Activated T-cell treated with anti-CD3 and anti-CD28 coated beads, Interleukin-2, amount 50 U/mL, for 72 hours (primary cell): ENCODE results near the gene OR13J1. TPM values are rescaled to one million over a fixed set of nuclear protein-coding genes. Genes with fewer than 3 reads are reported as not detected.

Source experiments
- ATAC-seq, 2 donors: fragments of 150-1000 bp; cut with Tn5 transposase; replicated peaks in 1 of 2; 2 replicates each; pipeline ENCODE4 v1.10.0; 2021; ENCODE audit warnings: moderate library complexity in 2 of 2, mild to moderate bottlenecking in 1 of 2
- DNase-seq, 2 donors: peaks; one replicate each; pipeline ENCODE4 v3.0.0; 2021 to 2022; ENCODE audit warnings: mixed read lengths in 1 of 2
- H3K27ac Mint-ChIP-seq: one replicate; pipeline ENCODE4 v1.8.0; 2022; ENCODE audit warnings: mild to moderate bottlenecking, moderate library complexity, mixed read lengths
- H3K27me3 Mint-ChIP-seq: one replicate; pipeline ENCODE4 v1.8.0; 2022; ENCODE audit warnings: low read depth, mixed read lengths
- H3K36me3 Mint-ChIP-seq, 2 donors: one replicate each; pipeline ENCODE4 v1.8.0; 2022; ENCODE audit warnings: mixed read lengths in 2 of 2, mild to moderate bottlenecking in 1 of 2; ENCODE audit not compliant: insufficient read depth in 2 of 2
- H3K4me1 Mint-ChIP-seq: one replicate; pipeline ENCODE4 v1.8.0; 2022; ENCODE audit warnings: low read depth, mixed read lengths
- H3K4me3 Mint-ChIP-seq, 2 donors: one replicate each; pipeline ENCODE4 v1.8.0; 2022; ENCODE audit warnings: mild to moderate bottlenecking in 2 of 2, mixed read lengths in 2 of 2, moderate library complexity in 2 of 2
- H3K9me3 Mint-ChIP-seq, 2 donors: one replicate each; pipeline ENCODE4 v1.8.0; 2022; ENCODE audit warnings: mixed read lengths in 2 of 2
- total RNA-seq, 2 donors: library from RNA; stranded (reverse); gene quantifications; one replicate each; pipeline ENCODE4 v1.2.3, GENCODE V29; 2022

The OR13J1 gene
- total RNA-seq, 2 donors from 2014 or later: not detected

DNA sequence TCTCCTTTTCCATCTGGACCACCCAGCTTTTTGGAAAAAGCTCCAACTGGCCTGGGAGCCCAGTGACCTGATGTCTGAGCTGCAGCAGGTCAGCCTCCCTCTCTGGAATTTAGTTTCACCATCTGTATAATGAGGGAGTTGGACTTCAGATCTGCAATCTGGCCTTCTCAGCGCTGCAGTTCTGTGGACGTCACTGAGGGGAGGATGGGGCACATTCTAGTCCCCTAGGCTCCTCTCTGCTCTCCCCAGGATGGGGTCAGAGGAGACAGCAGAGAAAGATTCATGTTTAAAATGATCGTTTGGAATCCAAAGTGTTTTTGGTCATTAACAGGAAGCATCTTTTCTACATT lies 10.2 kb downstream of the OR13J1 start:
- no peaks in the 10 kb centered on the region for H3K36me3 Mint-ChIP-seq
- no peak overlapping the region for H3K4me3 Mint-ChIP-seq
- no peaks in the 10 kb centered on the region for H3K4me1 Mint-ChIP-seq
- peaks cover 23% of the 10 kb centered on the region for H3K27me3 Mint-ChIP-seq
- ATAC-seq (no peak), DNase-seq (no peak)
- H3K9me3 Mint-ChIP-seq: no peaks in the 10 kb centered on the region
- H3K27ac Mint-ChIP-seq: no peak overlapping the region

DNA sequence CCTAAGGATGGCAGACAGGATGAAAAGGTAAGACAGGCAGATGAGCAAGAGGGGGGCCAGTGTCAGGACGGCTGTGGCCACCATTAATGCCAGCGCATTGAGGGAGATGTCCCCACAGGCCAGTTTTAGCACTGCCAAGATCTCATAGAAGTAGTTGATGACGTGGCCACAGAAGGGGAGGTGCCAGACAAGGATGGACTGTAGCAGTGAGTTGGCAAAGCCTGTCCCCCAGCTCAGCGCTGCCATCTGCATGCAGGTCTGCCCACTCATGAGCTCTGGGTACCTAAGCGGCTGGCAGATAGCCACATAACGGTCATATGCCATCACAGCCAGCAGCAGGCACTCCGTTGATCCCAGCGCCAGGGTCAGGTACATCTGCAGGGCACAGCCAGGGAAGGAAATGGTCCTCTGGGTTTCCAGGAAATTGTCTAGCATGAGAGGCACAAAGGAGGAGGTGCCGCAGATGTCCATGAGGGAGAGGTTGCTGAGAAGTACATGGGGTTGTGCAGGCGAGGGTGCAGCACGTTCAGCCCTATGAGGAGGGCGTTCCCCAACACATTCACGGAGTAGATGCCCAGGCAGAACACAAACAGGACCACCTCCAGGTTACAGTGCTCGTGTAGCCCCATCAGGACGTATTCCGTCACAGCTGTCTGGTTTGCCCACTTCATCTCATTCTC lies 10.8 kb downstream of the OR13J1 start:
- ATAC-seq (peak; percentile 51 to 70), DNase-seq (peak in 1 of 2 donors; percentile 22)
- no peak overlapping the region for H3K27ac Mint-ChIP-seq
- no peaks in the 10 kb centered on the region for H3K9me3 Mint-ChIP-seq
- no peak overlapping the region for H3K4me3 Mint-ChIP-seq
- no peaks in the 10 kb centered on the region for H3K4me1 Mint-ChIP-seq
- no peaks in the 10 kb centered on the region for H3K36me3 Mint-ChIP-seq
- H3K27me3 Mint-ChIP-seq: peaks cover 23% of the 10 kb centered on the region

- H3K27me3 Mint-ChIP-seq: peaks cover 23% of the 10 kb centered on the region
- H3K27ac Mint-ChIP-seq: no peak overlapping the region
- H3K36me3 Mint-ChIP-seq: no peaks in the 10 kb centered on the region
- H3K9me3 Mint-ChIP-seq: no peaks in the 10 kb centered on the region
- H3K4me3 Mint-ChIP-seq: no peak overlapping the region
- H3K4me1 Mint-ChIP-seq: no peaks in the 10 kb centered on the region
- ATAC-seq (no peak), DNase-seq (no peak)
These were observed 11.7 kb downstream of the OR13J1 start for GRCh38 chr9:35858458-35858857.

DNA sequence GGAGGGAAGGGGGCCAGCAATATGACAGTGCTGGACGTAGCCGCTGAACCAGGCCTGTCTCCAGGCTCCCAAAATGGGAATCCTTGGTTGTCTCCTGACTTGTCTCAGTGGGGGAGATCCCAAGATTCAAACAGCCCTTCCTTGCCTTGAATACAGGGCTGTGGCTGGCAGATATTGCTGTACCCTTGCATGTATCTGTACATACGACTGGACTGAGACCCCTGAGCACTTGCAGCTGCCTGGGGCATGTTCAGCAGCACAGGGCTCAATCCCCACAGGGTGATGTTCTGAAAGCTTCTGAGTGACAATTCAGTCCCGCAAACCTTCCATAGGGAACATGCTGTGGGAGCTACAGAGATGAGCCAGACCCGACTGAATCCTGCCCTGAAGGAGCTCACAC lies 13.3 kb downstream of the OR13J1 start:
- ATAC-seq (no peak), DNase-seq (no peak)
- Mint-ChIP-seq H3K4me3 (no peak overlapping the region), H3K4me1 (no peaks in the 10 kb centered on the region), H3K27me3 (peaks cover 11% of the 10 kb centered on the region), H3K36me3 (no peaks in the 10 kb centered on the region), H3K27ac (no peak overlapping the region), H3K9me3 (no peaks in the 10 kb centered on the region)

- ATAC-seq (no peak), DNase-seq (no peak)
- peaks cover 4% of the 10 kb centered on the region for H3K27me3 Mint-ChIP-seq
- H3K4me1 Mint-ChIP-seq: no peaks in the 10 kb centered on the region
- no peak overlapping the region for H3K27ac Mint-ChIP-seq
- no peaks in the 10 kb centered on the region for H3K36me3 Mint-ChIP-seq
- H3K4me3 Mint-ChIP-seq: no peak overlapping the region
- no peaks in the 10 kb centered on the region for H3K9me3 Mint-ChIP-seq
These were observed 14.0 kb downstream of the OR13J1 start for GRCh38 chr9:35856206-35856605.

- no peak overlapping the region for H3K4me3 Mint-ChIP-seq
These were observed 16.0 kb downstream of the OR13J1 start for GRCh38 chr9:35854091-35854762.

DNA sequence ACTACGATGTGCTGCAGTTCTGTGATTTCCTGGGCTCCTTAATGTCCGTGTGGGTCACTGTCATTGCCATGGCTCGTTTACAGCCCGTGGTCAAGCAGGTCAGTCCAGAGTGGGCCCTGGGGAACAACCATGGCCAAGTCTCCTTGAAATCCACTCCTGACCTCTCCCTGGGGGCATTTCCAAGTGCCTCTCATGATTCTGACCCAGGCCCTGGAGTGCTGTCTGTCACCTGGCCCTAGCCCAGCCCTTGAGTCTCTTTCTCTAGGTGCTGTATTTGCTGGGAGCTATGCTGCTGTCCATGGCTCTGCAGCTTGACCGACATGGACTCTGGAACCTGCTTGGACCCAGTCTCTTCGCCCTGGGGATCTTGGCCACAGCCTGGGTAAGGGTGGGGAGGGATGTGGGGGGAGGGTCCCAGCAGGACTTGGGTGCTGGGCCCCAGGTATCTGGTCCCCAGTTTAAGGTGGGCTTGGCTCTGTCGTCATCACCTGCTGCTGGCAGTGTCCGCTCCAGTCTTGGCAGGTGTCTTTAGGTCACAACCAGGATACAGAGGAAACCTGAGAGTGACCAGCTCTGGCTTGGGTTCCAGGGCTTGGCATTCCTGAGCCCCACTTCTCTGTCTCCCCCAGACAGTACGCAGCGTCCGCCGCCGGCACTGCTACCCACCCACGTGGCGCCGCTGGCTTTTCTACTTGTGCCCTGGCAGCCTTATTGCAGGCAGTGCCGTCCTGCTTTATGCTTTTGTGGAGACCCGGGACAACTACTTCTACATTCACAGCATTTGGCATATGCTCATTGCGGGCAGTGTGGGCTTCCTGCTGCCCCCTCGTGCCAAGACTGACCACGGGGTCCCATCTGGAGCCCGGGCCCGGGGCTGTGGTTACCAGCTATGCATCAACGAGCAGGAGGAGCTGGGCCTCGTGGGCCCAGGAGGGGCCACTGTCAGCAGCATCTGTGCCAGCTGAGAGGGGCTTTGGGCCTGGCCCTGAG lies 17.0 kb downstream of the OR13J1 start:
- Mint-ChIP-seq H3K9me3 (no peaks in the 10 kb centered on the region), H3K27ac (no peak overlapping the region), H3K4me3 (no peak overlapping the region), H3K36me3 (no peaks in the 10 kb centered on the region), H3K27me3 (no peaks in the 10 kb centered on the region), H3K4me1 (peaks cover 8% of the 10 kb centered on the region)
- DNase-seq: no peak
- no peak for ATAC-seq

More at GRCh38 chr9:35854091-35854762, 16.0 kb downstream of the OR13J1 start:
- ATAC-seq (no peak), DNase-seq (no peak)
- Mint-ChIP-seq H3K27ac (no peak overlapping the region), H3K4me1 (no peaks in the 10 kb centered on the region), H3K36me3 (no peaks in the 10 kb centered on the region), H3K9me3 (no peaks in the 10 kb centered on the region), H3K27me3 (no peaks in the 10 kb centered on the region)

GRCh38 chr9:35852267-35852815 lies 17.9 kb downstream of the OR13J1 start:
- no peaks in the 10 kb centered on the region for H3K27me3 Mint-ChIP-seq
- ATAC-seq: no peak
- no peak overlapping the region for H3K4me3 Mint-ChIP-seq
- peaks cover 13% of the 10 kb centered on the region for H3K4me1 Mint-ChIP-seq
- H3K36me3 Mint-ChIP-seq: no peaks in the 10 kb centered on the region
- no peak for DNase-seq
- H3K27ac Mint-ChIP-seq: no peak overlapping the region
- H3K9me3 Mint-ChIP-seq: no peaks in the 10 kb centered on the region

- Mint-ChIP-seq H3K4me1 (peaks cover 34% of the 10 kb centered on the region), H3K4me3 (peak overlapping the region; percentile 2 to 51), H3K27me3 (no peaks in the 10 kb centered on the region), H3K36me3 (no peaks in the 10 kb centered on the region), H3K9me3 (no peaks in the 10 kb centered on the region), H3K27ac (peak overlapping the region; percentile 63)
- DNase-seq (peak; percentile 50 to 56), ATAC-seq (peak; percentile 97)
These were observed 22.2 kb downstream of the OR13J1 start for GRCh38 chr9:35847792-35848572.

DNA sequence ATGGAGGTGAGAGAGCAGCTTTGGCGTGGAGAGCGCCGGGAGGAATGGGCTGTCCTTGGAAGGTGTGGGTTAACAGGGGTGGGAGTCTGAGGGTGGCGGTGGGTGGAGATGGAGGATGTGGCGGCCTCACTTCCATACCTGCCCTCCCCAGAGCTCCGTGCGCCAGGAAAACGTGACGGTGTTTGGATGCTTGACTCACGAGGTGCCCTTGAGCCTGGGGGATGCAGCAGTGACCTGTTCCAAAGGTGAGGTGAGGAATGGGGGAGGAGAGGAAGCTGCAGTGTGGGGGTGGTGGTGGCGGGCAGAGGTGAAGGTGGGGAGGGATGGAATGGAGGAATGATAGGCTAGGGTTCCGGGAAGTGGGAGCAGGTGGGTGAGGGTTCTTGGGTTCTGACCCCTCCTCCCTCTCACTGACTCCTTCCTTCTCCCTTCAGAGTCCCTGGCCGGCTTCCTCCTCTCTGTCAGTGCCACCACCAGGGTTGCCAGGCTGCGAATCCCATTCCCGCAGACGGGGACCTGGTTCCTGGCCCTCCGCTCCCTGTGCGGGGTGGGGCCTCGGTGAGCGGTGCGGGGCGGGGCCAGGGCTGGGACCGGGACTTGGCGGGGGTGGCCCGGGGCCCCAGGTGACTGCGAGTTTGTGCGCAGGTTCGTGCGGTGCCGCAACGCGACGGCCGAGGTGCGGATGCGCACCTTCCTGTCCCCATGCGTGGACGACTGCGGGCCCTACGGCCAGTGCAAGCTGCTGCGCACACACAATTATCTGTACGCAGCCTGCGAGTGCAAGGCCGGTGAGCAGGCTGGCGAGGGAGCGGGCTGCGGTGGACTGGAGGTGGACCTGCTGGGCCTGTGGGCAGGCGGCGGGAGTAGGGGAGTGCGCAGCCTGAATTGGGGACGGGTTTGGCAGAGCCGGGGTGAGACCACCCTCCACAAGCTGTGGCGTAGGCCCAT lies 24.1 kb downstream of the OR13J1 start:
- DNase-seq (no peak), ATAC-seq (no peak)
- Mint-ChIP-seq H3K4me1 (peaks cover 34% of the 10 kb centered on the region), H3K36me3 (no peaks in the 10 kb centered on the region), H3K27ac (no peak overlapping the region), H3K27me3 (no peaks in the 10 kb centered on the region), H3K9me3 (no peaks in the 10 kb centered on the region), H3K4me3 (no peak overlapping the region)

DNA sequence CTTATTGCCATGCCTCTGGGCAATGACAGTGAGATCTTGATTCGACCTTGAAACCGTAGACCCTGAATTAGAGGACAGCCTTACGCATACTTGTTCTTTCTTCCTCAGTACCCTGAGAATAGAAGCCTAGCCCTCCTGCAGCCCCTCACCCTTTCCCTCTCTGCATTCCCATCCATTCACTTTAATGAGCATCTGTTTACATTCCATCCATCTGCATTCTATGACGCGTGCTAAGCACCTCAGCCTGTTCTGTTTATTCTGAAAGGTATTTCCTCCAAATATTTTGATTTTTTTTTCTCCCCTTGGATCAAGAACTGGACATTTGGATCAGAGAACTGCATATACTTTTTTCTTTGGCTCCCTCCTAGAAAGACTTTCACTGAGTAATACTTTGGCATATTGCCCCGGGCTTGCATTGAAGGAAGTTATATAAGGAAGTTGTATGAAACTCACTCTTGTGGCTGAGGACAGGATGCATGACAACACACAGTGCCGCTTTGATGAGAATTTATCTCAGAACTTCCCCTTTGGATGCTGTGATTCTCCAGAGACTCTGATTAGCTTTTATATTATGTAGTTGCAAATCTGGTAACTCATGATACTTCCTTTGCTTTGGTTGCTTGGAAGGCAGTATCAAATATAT lies 25.5 kb downstream of the OR13J1 start:
- DNase-seq: no peak
- no peaks in the 10 kb centered on the region for H3K27me3 Mint-ChIP-seq
- peak overlapping the region in 1 of 2 donors; percentile 12 for H3K4me3 Mint-ChIP-seq
- no peaks in the 10 kb centered on the region for H3K36me3 Mint-ChIP-seq
- peaks cover 34% of the 10 kb centered on the region for H3K4me1 Mint-ChIP-seq
- no peak overlapping the region for H3K27ac Mint-ChIP-seq
- no peaks in the 10 kb centered on the region for H3K9me3 Mint-ChIP-seq
- no peak for ATAC-seq
